ENCODE results near the gene CLPSL1. TPM values are rescaled to one million over a fixed set of nuclear protein-coding genes. Genes with fewer than 3 reads are reported as not detected.

Gene CLPSL1
- total and polyA plus RNA-seq, 4 donors = not detected

GRCh38 chr6:35759426-35759825 is 21.4 kb upstream of the CLPSL1 start:
- Histone ChIP-seq H3K36me3 (ENCODE audit: control insufficient read depth in 4 of 4, insufficient read depth in 4 of 4, low read length in 4 of 4) (no peaks in the 10 kb centered on the region), H3K27me3 (ENCODE audit: control insufficient read depth in 3 of 3, insufficient read depth in 3 of 3, low read length in 2 of 3) (peaks cover 0 to 18% (median 13%) of the 10 kb centered on the region in 3 donors), H3K9ac (ENCODE audit: insufficient read depth in 1 of 2, low read length in 2 of 2) (no peak overlapping the region), H3K4me1 (ENCODE audit: control insufficient read depth in 5 of 5, insufficient read depth in 5 of 5, low read length in 5 of 5) (peaks cover 0 to 4% (median 0%) of the 10 kb centered on the region in 5 donors), H3K27ac (ENCODE audit: low read depth in 1 of 2, low read length in 1 of 2) (no peak overlapping the region), H3K4me3 (no peak overlapping the region), H3K9me3 (ENCODE audit: control insufficient read depth in 4 of 4, insufficient read depth in 3 of 4, low read length in 3 of 4) (no peaks in the 10 kb centered on the region)
- ATAC-seq (ENCODE audit: insufficient read depth, low FRiP score) = no peak
- DNase-seq = no peak
- no peak for TF ChIP-seq CTCF (IDR thresholded peaks at IDR 0.05; ENCODE audit: control extremely low read depth, extremely low read depth)
- 82 to 86% methylated on average over 3 of the region's 3 CpGs for WGBS, 2 donors

- Histone ChIP-seq H3K27me3 (ENCODE audit: control insufficient read depth in 3 of 3, insufficient read depth in 3 of 3, low read length in 2 of 3) (peaks cover 0 to 24% (median 16%) of the 10 kb centered on the region in 3 donors), H3K4me1 (ENCODE audit: control insufficient read depth in 5 of 5, insufficient read depth in 5 of 5, low read length in 5 of 5) (peaks cover 0 to 2% (median 0%) of the 10 kb centered on the region in 5 donors), H3K27ac (ENCODE audit: low read depth in 1 of 2, low read length in 1 of 2) (no peak overlapping the region), H3K9me3 (ENCODE audit: control insufficient read depth in 4 of 4, insufficient read depth in 3 of 4, low read length in 3 of 4) (no peaks in the 10 kb centered on the region), H3K36me3 (ENCODE audit: control insufficient read depth in 4 of 4, insufficient read depth in 4 of 4, low read length in 4 of 4) (no peaks in the 10 kb centered on the region), H3K4me3 (no peak overlapping the region), H3K9ac (ENCODE audit: insufficient read depth in 1 of 2, low read length in 2 of 2) (no peak overlapping the region)
- 52 to 88% methylated on average over 23 of the region's 23 CpGs for WGBS, 2 donors
- ATAC-seq (ENCODE audit: insufficient read depth, low FRiP score) (no peak), DNase-seq (no peak)
- TF ChIP-seq CTCF (IDR thresholded peaks at IDR 0.05; ENCODE audit: control extremely low read depth, extremely low read depth) = no peak
Observed at GRCh38 chr6:35765739-35766138, 15.1 kb upstream of the CLPSL1 start.

- TF ChIP-seq CTCF (IDR thresholded peaks at IDR 0.05; ENCODE audit: control extremely low read depth, extremely low read depth) = no peak
- 73 to 81% methylated on average over 4 of the region's 4 CpGs for WGBS, 2 donors
- Histone ChIP-seq H3K9me3 (ENCODE audit: control insufficient read depth in 4 of 4, insufficient read depth in 3 of 4, low read length in 3 of 4) (peaks cover 0 to 1% (median 0%) of the 10 kb centered on the region in 4 donors), H3K36me3 (ENCODE audit: control insufficient read depth in 4 of 4, insufficient read depth in 4 of 4, low read length in 4 of 4) (no peaks in the 10 kb centered on the region), H3K27me3 (ENCODE audit: control insufficient read depth in 3 of 3, insufficient read depth in 3 of 3, low read length in 2 of 3) (peaks cover 0 to 8% (median 4%) of the 10 kb centered on the region in 3 donors), H3K27ac (ENCODE audit: low read depth in 1 of 2, low read length in 1 of 2) (no peak overlapping the region), H3K9ac (ENCODE audit: insufficient read depth in 1 of 2, low read length in 2 of 2) (no peak overlapping the region), H3K4me1 (ENCODE audit: control insufficient read depth in 5 of 5, insufficient read depth in 5 of 5, low read length in 5 of 5) (peaks cover 0 to 2% (median 0%) of the 10 kb centered on the region in 5 donors), H3K4me3 (no peak overlapping the region)
- DNase-seq (no peak), ATAC-seq (ENCODE audit: insufficient read depth, low FRiP score) (no peak)
Observed at GRCh38 chr6:35769211-35769610, 11.6 kb upstream of the CLPSL1 start.

GRCh38 chr6:35771343-35771627 is 9.5 kb upstream of the CLPSL1 start:
- WGBS, 2 donors = 63 to 70% methylated on average over 5 of the region's 5 CpGs
- TF ChIP-seq CTCF (IDR thresholded peaks at IDR 0.05; ENCODE audit: control extremely low read depth, extremely low read depth) = no peak
- H3K4me3 ChIP-seq = no peak overlapping the region

More at GRCh38 chr6:35771343-35771627, 9.5 kb upstream of the CLPSL1 start:
- DNase-seq (no peak), ATAC-seq (ENCODE audit: insufficient read depth, low FRiP score) (no peak)
- Histone ChIP-seq H3K27me3 (ENCODE audit: control insufficient read depth in 3 of 3, insufficient read depth in 3 of 3, low read length in 2 of 3) (peaks cover 0 to 5% (median 0%) of the 10 kb centered on the region in 3 donors), H3K9ac (ENCODE audit: insufficient read depth in 1 of 2, low read length in 2 of 2) (no peak overlapping the region), H3K36me3 (ENCODE audit: control insufficient read depth in 4 of 4, insufficient read depth in 4 of 4, low read length in 4 of 4) (no peaks in the 10 kb centered on the region), H3K4me1 (ENCODE audit: control insufficient read depth in 5 of 5, insufficient read depth in 5 of 5, low read length in 5 of 5) (no peaks in the 10 kb centered on the region), H3K9me3 (ENCODE audit: control insufficient read depth in 4 of 4, insufficient read depth in 3 of 4, low read length in 3 of 4) (peaks cover 0 to 1% (median 0%) of the 10 kb centered on the region in 4 donors), H3K27ac (ENCODE audit: low read depth in 1 of 2, low read length in 1 of 2) (no peak overlapping the region)
